Amniotic stem cell (primary cell): Measurements from ENCODE around the gene SORCS2.
"Not testable (repeated sequence)": the region's sequence is repeated elsewhere in the genome, so short reads cannot be mapped to it uniquely, and the experiment has no call there.

Experiments
- DNase-seq: peaks from one replicate; lab custom pipeline; 2025; lab: John Stamatoyannopoulos, UW

Gene SORCS2

DNA sequence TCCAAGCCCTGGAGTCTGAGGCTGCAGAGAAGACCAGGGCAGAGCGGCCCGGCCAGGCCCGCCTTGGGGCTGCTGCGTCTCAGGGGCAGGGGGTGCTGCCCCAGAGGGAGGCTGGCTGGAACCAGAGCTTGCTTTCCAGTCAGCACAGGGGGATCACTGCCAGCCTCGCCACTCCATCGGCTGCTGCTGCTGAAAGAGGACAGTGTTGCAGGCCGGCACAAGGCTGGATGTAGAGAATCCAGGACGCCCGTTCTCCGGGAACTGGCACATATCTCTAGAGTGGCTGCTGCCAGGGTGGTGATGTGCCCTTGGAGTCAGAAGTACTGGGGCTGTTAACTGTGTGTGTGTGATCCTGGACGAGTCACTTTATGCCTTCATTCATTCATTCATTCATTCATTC lies 31.9 kb upstream of the SORCS2 start:
- no peak for DNase-seq

DNA sequence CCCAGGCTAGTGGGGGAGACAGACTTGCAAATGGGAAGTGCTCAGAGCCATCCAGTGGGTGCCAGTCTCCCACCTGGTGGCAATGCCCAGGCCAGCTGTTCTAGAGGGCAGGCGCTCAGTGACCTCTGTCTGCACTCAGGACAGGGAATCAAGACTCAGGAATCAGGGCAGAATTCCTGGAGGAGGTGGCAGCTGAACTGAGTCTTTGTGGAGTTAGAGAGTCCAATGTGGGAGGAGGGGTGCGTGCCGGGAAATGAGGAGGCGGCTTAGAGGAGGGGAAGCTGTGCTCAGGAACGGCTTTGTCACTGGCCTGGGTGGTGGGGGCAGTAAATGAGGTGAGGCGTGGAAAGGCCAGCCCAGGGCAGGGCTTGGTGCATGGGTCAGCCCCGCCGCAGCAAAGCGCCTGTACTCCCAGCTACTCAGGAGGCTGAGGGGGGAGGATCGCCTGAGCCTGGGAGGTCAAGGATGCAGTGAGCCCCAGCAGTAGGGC lies 31.3 kb upstream of the SORCS2 start:
- DNase-seq = no peak

DNA sequence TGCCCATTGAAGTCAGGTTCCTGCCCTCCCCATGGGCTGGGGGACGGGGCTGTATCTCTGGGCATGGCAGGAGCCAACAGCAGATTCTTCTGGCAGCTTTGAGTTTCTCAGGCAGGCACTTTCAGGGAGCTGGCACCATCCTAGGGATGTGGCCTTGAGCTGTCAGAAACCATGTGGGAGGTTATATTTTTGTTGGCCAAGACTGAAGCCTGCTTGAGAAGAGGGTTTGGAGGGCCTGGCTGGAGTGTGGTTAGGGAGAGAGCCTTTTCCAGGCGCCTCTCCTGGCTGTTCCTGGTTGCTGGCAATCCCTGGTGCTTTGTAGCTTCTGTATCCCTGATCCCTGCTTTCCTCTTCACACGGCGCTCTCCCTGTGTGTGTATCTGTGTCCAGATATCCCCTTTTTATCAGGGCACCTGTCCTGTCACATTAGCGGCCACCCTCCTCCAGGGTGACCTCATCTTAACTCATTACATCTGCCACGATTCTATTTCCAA lies 30.6 kb upstream of the SORCS2 start:
- DNase-seq = no peak

DNA sequence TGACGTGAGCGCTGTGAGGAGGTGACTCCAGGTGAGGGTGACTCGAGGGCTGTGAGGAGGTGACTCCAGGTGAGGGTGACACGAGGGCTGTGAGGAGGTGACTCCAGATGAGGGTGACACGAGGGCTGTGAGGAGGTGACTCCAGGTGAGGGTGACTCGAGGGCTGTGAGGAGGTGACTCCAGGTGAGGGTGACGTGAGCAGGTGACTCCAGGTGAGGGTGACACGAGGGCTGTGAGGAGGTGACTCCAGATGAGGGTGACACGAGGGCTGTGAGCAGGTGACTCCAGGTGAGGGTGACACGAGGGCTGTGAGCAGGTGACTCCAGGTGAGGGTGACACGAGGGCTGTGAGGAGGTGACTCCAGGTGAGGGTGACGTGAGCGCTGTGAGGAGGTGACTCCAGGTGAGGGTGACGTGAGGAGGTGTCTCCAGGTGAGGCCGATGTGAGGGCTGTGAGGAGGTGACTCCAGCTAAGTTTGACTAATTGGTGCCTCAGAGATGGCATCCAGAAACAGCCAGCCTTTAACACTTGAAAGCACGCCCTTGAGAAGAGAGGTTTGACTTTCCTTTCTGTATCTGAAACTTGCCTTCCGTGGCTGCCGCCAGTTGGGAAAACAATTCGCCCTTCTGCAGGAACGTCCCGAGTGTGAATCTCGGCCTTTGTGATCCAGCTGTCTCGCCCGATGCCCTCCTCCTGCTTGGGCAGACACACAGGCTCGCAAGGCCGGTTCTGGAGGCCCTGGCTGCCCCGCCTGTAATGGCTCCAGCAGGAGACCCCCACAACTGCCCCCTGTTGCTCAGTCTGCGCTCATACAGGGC lies 27.1 kb upstream of the SORCS2 start:
- not testable (repeated sequence) for DNase-seq

DNA sequence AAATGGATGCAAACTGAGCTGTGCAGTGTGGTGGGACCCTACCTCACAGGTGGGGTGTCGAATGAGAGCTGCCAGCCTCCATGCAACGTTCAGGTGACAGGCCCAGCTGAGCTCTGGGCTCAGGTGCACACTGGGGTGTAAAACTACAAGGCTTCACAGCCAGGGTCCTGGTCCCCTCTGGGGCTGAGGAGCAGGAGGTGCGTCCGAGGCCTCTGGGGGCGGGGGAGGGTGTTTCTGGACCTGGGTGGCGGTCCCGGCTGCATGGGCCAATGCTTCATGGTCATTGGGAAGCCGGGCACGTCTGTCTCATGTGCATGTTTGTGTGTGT lies 26.5 kb upstream of the SORCS2 start:
- no peak for DNase-seq

DNA sequence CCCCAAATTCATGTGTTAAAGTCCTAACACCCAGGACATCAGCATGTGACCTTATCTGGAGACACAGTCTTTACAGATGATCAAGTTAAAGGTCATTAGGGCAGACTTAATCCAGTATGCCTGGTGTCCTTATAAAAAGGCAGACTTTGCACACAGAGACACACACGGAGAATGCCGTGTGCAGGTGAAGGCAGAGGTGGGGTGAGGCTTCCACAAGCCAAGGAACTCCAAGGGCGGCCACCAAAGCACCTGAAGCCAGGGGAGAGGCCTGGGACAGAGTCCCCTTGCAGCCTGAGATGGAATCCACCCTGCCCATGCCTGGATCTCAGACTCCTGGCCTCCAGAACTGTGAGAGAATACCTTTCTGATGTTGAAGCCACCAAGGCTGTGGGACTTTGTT lies 26.1 kb upstream of the SORCS2 start:
- DNase-seq = no peak

DNA sequence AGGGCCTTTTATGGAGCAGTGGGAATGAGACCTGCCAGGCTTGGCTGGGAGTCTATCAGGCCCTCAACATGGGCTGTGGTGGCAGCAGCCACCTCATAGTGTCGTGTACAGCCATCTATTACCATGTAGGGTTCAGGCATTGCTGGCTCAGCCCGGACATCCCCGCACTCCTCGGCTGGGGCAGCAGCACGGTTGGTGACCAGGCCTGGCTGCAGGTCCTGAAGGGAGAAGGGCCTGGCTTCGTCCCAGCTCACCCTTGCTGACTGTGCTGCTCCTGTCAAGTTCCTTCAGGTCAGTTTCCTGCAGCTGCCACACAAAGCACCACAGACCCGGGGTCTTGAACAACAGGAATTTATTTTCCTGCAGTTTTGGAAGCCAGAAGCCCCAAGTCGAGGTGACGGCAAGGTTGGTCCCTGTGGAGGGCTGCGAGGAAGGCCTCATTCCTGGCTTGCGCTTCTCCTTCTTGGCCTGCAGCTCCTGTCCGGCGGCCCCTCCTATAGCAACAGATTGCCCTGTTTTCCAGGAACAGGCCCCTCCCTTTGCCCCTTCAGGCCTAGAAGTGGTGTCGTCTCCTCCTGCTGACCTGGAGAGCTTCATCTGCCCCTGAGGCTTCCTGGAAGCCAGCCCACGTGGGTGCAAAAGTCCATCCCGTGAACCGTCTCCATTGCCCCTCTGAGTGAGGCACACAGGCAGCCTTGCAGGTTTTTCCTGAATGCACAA lies 25.2 kb upstream of the SORCS2 start:
- no peak for DNase-seq

DNA sequence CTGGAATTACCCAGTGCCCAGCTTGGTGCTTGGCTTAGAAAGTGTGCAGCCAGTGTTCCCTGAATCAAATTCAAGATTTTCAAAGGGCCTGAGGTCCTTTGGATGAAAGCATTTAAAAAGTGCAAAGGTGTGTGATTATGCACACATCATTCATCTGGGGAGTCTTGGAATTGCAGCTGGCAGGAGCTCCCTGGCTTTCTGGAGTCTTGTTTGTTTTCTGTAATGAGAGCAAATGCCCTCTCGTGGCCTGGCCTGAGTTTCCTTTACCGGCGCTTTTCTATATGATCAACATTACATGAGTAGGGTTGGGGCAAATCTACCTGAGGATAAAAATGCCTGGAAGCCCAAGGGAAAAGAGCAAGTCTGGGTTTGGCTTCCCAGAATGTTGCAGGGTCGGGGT lies 24.6 kb upstream of the SORCS2 start:
- DNase-seq = no peak

DNA sequence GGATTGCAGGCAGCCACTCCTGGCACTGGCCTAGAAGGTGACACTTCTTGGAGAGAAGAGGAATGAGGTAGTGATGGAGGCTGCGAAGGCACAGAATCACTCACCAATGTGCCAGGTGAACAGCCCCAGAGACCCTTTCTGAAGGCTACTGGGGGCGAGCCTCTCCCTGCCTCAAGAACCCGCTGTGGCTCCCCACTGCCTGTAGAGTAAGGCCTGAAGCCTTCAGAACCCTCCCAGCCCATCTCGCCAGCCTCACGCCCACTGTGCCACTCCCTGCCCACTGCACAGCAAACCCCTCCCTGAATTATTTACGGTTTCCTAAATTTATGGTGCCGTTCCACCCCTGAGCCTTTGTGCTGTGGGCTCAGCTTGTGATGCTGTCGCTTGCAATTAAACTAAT lies 24.2 kb upstream of the SORCS2 start:
- DNase-seq = no peak

DNA sequence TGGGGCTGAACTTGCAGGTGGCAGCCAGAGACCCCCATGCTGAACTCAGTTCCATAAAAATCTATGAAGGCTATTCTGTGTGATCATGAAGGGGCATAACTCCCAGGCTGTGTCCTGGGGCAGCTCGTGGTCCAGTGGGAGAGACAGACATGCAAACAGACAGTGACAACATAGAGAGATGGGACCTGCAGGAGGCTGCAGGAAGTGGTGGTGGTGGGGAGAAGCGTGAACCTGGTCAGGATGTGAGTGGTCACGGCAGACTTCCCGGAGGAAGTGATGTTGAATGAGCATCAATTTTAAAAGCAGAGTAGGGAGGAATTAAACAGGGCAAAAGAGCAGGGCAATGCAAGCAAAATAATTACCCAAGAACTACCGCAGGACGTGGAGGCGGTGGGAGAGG lies 23.2 kb upstream of the SORCS2 start:
- DNase-seq = no peak

DNA sequence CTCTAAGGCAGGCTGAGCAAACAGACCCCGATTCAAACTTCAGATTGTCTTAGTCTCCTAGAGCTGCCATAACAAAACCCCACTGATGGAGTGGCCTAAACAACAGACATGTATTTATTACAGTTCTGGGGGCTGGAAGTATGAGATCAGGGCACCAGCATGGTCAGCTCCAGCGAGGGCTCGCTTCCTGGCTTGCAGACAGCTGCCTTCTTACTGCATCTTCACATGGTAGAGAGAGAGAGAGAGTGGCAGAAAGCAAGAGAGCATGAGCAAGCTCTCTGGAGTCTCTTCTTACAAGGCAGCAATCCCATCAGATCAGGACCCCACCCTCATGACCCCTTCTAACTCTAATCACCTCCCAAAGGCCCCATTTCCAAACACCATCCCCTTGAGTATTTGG lies 22.3 kb upstream of the SORCS2 start:
- DNase-seq = no peak

DNA sequence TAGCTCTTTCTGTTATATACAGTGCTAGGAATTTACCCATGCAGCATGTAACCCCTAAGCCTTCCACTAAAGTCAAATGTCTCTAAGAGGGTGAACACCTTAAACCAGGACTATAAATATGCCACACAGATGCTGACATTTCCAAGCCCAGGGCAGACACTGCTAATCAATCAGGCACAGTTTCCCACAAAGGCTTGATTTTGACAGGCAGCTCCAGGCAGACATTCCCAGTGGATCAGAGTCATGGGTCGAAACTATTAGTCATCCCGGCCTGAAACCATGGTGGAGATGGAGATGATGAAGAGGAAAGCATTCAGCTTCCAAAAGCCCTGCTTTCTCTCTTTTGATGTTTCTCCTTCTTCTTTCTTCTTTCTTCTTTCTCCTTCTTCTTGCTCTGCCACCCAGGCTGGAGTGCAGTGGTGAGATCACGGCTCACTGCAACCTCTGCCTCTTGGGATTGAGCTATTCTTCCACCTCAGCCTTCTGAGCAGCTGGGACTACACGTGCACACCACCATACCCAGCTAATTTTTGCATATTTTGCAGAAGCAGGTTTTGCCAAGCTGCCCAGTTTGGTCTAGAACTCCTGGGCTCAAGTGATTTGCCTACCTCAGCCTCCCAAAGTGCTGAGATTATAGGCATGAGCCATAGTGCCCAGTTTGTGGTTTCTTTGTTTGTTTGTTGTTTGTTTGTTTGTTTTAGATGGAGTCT lies 21.0 kb upstream of the SORCS2 start:
- DNase-seq = no peak

DNA sequence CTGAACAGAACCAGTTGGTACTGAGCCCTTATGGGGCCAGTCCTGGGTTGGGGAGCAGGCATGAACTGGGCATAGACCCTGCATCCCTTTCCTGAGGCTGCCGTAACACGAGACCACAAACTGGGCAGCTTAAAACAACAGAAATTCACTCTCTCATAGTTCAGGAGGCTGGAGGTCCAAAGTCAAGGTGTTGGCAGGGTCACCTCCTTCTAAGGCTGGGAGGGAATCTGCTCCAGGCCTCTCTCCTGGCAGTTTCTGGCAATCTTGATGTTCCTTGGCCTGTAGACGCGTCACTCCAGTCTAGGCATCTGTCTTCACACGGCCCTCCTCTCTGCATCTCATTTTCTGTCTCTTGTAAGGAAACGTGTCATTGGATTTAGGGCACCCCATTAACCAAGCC lies 19.8 kb upstream of the SORCS2 start:
- no peak for DNase-seq

DNA sequence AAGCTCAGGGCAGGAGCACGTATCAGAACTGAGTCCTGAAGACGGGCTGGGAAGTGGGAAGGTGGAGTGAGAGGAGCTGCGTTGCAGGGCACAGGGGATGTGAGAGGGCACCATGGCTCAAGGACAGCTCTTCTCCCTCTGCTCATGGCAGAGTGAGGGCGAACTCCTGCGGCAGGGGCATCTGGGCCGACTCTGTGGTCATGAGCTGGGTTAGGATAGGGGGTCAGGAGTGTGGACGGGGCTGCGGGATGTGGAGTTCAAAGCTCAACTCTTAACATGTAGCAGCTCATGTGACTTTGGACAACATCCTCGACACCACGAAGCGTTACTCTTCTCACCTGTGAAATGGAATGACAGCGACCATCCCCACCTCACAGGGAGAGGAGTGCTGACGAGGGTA lies 19.4 kb upstream of the SORCS2 start:
- DNase-seq = no peak

DNA sequence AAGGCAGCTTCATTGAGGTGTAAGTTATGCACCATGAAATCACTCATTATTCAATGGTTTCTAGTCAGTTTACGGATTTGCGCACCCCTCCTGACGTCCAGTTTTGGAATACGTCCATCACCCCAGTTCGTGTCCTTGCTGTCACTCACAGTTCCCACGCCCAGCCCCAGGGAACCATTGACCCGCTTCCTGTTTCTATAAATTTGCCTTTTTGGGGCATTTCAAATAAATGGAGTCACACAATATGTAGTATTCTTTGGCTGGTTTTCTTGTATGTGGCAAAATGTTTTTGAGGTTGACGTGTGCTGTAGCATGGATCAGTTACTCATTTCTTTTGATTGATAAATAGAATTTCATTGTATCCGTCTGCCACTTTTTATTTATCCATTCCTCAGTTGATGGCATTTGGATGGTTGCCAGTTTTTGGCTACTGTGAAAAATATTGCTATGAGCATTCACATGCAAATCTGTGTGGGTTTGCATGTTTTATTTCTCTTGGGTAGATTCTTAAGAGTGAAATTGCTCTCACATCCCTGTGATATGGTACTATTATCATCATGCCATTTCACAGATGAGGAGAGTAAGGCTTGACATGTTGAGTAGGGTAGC lies 18.4 kb upstream of the SORCS2 start:
- no peak for DNase-seq

DNA sequence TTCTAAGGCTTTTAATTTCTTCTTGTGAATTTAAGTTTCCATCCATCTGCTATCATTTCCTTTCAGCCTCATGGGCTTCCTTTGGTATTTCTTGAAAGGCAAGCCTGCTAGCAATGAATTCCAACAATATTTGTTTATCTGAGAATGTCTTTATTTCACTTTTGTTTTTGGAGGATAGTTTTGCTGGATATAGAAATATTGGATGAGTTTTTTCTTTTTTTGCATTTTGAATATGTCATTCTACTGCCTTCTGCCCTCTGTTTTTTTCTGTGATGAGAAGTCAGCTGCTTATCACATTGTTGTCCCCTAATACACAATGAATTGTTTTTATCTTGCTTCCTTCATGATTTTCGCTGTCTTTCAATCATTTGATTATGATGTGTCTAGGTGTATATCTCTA lies 13.2 kb upstream of the SORCS2 start:
- no peak for DNase-seq

DNA sequence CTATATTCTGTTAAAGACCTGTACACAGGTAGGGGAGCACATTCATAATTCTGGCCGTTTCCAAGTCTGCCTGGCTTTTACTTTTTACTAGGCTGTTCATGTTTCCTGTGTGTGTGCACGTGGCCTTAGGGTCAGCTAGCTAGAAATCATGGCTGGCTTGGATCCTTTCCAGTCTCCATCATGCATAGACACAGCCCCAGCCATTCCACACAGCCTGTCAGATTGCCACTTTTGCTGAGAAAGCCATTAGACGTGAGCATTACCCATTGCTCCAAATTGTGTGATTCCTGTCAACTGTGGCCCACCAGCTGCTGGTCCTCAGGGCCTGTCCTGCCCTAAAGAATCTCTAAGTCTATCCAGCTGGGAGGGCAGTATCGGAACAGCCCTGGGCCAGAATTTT lies 11.4 kb upstream of the SORCS2 start:
- no peak for DNase-seq

DNA sequence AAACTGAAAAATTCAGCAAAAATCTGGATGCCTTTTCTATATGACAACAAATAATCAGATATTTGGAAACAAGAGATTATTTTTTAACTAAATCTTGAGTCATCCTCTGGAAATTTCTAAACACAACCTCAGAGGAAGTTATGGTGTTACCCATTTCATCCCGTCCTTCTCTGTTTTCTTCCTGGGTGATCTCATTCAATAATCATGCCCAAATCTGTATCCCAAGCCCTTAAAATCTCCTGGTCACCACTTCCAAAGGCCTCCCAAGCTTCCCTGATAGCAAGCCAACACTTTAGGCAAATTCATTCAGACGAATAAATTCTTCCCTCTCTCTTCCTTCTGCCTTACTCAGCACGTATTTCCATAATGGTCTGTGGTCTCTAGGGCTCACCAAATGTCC lies 9.7 kb upstream of the SORCS2 start:
- DNase-seq = no peak

DNA sequence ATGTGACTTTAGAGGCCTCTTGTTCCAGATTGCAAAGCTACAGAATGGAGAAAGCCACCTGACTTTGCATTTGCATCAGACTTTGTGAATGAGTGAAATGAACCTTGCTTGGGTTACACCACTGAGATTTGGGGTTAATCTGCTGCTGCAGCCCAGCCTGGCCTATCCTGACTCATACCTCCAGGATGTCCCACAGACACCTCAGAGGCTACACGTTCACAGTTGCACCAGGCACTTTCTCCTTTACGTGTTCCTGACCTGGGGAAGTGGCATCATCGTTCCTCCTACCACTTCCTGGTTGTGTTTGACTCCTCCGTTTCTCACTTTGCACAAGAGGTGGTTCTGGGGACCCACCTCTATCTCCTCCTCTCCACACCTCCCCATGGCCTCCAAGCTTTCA lies 9.2 kb upstream of the SORCS2 start:
- DNase-seq = no peak

DNA sequence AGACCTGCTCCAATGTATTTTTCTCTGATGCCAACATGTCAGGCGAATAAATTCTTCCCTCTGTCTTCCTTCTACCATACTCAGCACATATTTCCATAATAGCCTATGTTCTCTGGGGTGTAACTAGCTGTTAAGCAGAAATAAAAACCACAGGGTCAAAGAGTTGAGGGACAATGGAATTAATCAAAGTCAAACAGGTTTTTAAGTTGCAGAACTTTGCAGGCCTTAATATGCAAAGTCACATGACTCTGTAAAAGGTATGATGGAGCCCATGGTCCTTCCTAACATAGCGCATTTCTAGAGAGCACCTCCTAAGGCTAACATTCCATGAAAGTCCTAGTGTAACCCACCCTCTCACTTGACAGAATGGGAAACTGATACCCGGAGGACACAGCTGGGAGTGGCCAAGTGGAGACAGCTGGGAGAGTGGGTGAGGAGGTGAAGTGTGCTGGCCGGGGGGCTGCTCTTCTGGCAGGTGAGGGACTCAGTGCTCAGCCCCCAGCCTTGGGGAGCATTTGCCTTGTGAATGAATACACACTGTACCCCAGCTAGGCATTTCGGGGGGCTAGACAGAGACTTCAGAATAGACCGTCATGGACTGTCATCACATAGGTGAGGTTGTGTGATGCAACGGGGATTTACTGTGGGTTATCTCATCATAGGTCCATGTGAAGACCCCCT lies 8.4 kb upstream of the SORCS2 start:
- DNase-seq = no peak

DNA sequence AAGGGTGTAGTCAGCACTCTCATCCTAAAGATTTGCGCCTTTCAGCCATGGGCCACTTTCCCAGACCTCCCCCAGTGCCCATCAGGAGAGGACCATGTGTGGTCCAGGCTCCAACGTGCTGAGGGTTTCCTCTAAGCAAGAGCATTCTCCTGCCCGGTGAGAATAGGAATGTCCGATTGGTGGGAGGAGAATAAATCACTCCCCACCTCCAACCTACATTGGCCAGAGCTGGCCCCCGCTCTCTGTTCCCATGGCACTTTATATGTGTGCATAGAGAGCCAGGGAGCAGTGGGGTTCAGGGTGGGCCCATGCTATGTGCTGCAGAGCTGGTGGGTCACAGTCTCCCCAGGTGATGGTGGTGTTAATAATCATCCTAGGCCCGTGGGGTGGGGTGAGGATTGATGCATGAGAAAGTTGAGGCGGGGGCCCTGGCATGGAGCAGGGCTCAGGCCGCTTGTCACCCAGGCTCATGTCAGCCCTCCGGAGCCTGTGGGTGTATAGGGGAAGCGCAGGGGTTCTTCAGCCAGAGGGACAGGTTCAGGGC lies 6.8 kb upstream of the SORCS2 start:
- DNase-seq = no peak

DNA sequence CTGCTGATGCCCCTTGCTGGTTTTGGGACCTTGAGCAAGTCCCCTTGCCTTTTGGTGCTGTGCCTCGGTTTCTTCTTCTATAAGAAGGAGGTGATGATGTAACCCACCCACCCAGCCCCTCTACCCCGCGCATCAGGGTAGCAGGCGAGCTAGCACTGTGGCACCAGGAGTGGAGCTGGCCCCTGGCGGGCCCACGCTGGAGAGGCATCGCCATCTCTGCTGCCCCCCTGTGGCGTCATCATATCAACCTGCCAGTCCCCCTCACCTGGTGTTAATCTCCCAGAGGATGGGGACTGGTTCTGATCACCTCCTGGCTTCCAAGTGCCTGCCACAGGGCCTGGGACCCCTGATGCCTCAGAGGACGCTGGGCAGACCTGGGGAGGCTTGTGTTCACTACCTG lies 6.3 kb upstream of the SORCS2 start:
- DNase-seq = no peak
